SK-N-SH (cell line): ENCODE measurements around the gene GP1BA. TPM values are rescaled to one million over a fixed set of nuclear protein-coding genes. Genes with fewer than 3 reads are reported as not detected.

Experiments used
- CTCF ChIA-PET: fragments of 300-600, 350-600 bp; formaldehyde crosslinking; extraction: SDS; loops from one replicate; lab custom pipeline; 2021; lab: Yijun Ruan, JAX
- POLR2A ChIA-PET: fragments of 350-600 bp; sonication (Branson Sonifier 250); formaldehyde crosslinking; extraction: SDS; loops from one replicate; lab custom pipeline; 2020; ENCODE audit warnings: antibody characterized with exemption, inconsistent platforms; lab: Yijun Ruan, JAX
- DNase-seq: peaks from one replicate; pipeline ENCODE4 v3.0.0; 2012
- H2AFZ ChIP-seq: fragments of 200-600 bp; sonication (generic); 2 replicates; pipeline ENCODE4 v1.8.1; 2016; ENCODE audit warnings: antibody characterized with exemption, mild to moderate bottlenecking, low read depth
- H3F3A ChIP-seq: fragments of 200-600 bp; sonication (generic); replicated peaks from 2 replicates; pipeline ENCODE3; 2016; ENCODE audit warnings: antibody characterized with exemption, mild to moderate bottlenecking; ENCODE audit not compliant: insufficient read depth
- H3K27ac ChIP-seq, 2 experiments: fragments of 200-500 bp in 1 of 2; fragments of 200-600 bp in 1 of 2; sonication (Bioruptor generic) in 1 of 2; sonication (generic), shearing (Covaris generic) in 1 of 2; 2 replicates each; pipeline versions ENCODE4 v1.5.1 to v1.6.1; 2014 to 2016; ENCODE audit warnings: low read depth in 2 of 2, inconsistent platforms in 1 of 2, low read length in 1 of 2, mild to moderate bottlenecking in 1 of 2, mixed read lengths in 1 of 2
- H3K27me3 ChIP-seq: fragments of 200-600 bp; sonication (generic), shearing (Covaris generic); 2 replicates; pipeline ENCODE4 v1.6.1; 2016; ENCODE audit warnings: mixed run types; ENCODE audit not compliant: insufficient read depth
- H3K36me3 ChIP-seq, 2 experiments: fragments of 200-500 bp in 1 of 2; fragments of 200-600 bp in 1 of 2; sonication (Bioruptor generic) in 1 of 2; sonication (generic) in 1 of 2; replicated peaks in 1 of 2; 2 replicates each; pipeline versions ENCODE3 to v1.5.1; 2014 to 2016; ENCODE audit warnings: low read length in 1 of 2, mild to moderate bottlenecking in 1 of 2; ENCODE audit not compliant: insufficient read depth in 2 of 2, control insufficient read depth in 1 of 2
- H3K4me1 ChIP-seq, 2 experiments: fragments of 200-500 bp in 1 of 2; fragments of 200-600 bp in 1 of 2; sonication (Bioruptor generic) in 1 of 2; sonication (generic), shearing (Covaris generic) in 1 of 2; 2 replicates each; pipeline versions ENCODE4 v1.5.1 to v1.6.1; 2014 to 2016; ENCODE audit warnings: low read depth in 1 of 2, low read length in 1 of 2, mixed run types in 1 of 2; ENCODE audit not compliant: insufficient read depth in 2 of 2, control insufficient read depth in 1 of 2
- H3K4me2 ChIP-seq: fragments of 200-600 bp; sonication (generic), shearing (Covaris generic); 2 replicates; pipeline ENCODE4 v1.6.1; 2017; ENCODE audit warnings: mixed run types
- H3K4me3 ChIP-seq, 2 experiments: fragments of 200-500 bp in 1 of 2; fragments of 200-600 bp in 1 of 2; sonication (Bioruptor generic) in 1 of 2; sonication (generic), shearing (Covaris generic) in 1 of 2; 2 replicates each; pipeline versions ENCODE4 v1.5.1 to v1.8.1; 2014 to 2016; ENCODE audit warnings: low read depth in 2 of 2, inconsistent platforms in 1 of 2, low read length in 1 of 2, mild to moderate bottlenecking in 1 of 2, mixed read lengths in 1 of 2, moderate library complexity in 1 of 2
- H3K79me2 ChIP-seq: fragments of 200-600 bp; sonication (generic); 2 replicates; pipeline ENCODE4 v1.8.1; 2017; ENCODE audit warnings: mild to moderate bottlenecking; ENCODE audit not compliant: insufficient read depth
- H3K9ac ChIP-seq: fragments of 200-600 bp; sonication (generic); 2 replicates; pipeline ENCODE4 v1.6.1; 2017; ENCODE audit warnings: mixed run types
- H3K9me2 ChIP-seq: fragments of 200-600 bp; sonication (generic); 2 replicates; pipeline ENCODE4 v1.6.1; 2017; ENCODE audit warnings: mixed run types
- H3K9me3 ChIP-seq: fragments of 200-600 bp; sonication (generic); 2 replicates; pipeline ENCODE4 v1.6.1; 2017; ENCODE audit warnings: mixed run types, mild to moderate bottlenecking, moderate library complexity
- H4K20me1 ChIP-seq: fragments of 200-600 bp; sonication (generic); 2 replicates; pipeline ENCODE4 v1.6.1; 2017; ENCODE audit warnings: mild to moderate bottlenecking, mixed run types; ENCODE audit not compliant: insufficient read depth
- ELF1 ChIP-seq: IDR thresholded peaks from 2 replicates; pipeline ENCODE4 v1.4.0; 2012
- EP300 ChIP-seq, 2 experiments: IDR thresholded peaks; 2 replicates each; pipeline versions ENCODE4 v1.4.0 to v1.6.1; 2012; ENCODE audit warnings: borderline replicate concordance in 1 of 2, low read depth in 1 of 2, low read length in 1 of 2
- EZH2phosphoT487 ChIP-seq: fragments of 200-600 bp; sonication (generic); IDR thresholded peaks from 2 replicates; pipeline ENCODE4 v1.6.1; 2017; ENCODE audit warnings: low read depth, mixed run types, mild to moderate bottlenecking, antibody characterized with exemption, moderate library complexity, borderline replicate concordance
- FOSL2 ChIP-seq: IDR thresholded peaks from 2 replicates; pipeline ENCODE4 v1.4.0; 2012; ENCODE audit warnings: low read depth, mild to moderate bottlenecking, moderate library complexity, borderline replicate concordance
- FOXJ3 ChIP-seq: sonication (generic); formaldehyde crosslinking; IDR thresholded peaks from 2 replicates; pipeline ENCODE4 v1.5.1; 2020; ENCODE audit warnings: mild to moderate bottlenecking, missing genetic modification reagents
- GABPA ChIP-seq: IDR thresholded peaks from 2 replicates; pipeline ENCODE4 v1.4.0; 2012; ENCODE audit warnings: low read depth, mild to moderate bottlenecking
- JUND ChIP-seq: IDR thresholded peaks from 2 replicates; pipeline ENCODE4 v1.4.0; 2012
- MAX ChIP-seq: IDR thresholded peaks from 2 replicates; pipeline ENCODE4 v1.4.0; 2012; ENCODE audit warnings: low read depth
- MEF2A ChIP-seq: IDR thresholded peaks from 2 replicates; pipeline ENCODE4 v1.4.0; 2012; ENCODE audit warnings: low read depth, borderline replicate concordance
- NFIC ChIP-seq: IDR thresholded peaks from 2 replicates; pipeline ENCODE4 v1.4.0; 2012; ENCODE audit warnings: borderline replicate concordance
- PBX3 ChIP-seq: IDR thresholded peaks from 2 replicates; pipeline ENCODE4; 2012
- POLR2AphosphoS5 ChIP-seq: IDR thresholded peaks from 2 replicates; pipeline ENCODE4 v1.6.1; 2012; ENCODE audit warnings: low read depth, low read length
- RAD21 ChIP-seq: IDR thresholded peaks from 2 replicates; pipeline ENCODE4 v1.6.1; 2012; ENCODE audit warnings: mild to moderate bottlenecking, low read length
- RCOR1 ChIP-seq: fragments of 150-350 bp; IDR thresholded peaks from 2 replicates; pipeline ENCODE4 v1.6.1; 2017; ENCODE audit warnings: antibody characterized with exemption, low read length
- RFX5 ChIP-seq: IDR thresholded peaks from 2 replicates; pipeline ENCODE4 v1.6.1; 2012; ENCODE audit warnings: mild to moderate bottlenecking, improper control_type of control experiment, low read length
- USF1 ChIP-seq: IDR thresholded peaks from 2 replicates; pipeline ENCODE4 v1.4.0; 2012; ENCODE audit warnings: low read depth, borderline replicate concordance
- ZBTB33 ChIP-seq: IDR thresholded peaks from 2 replicates; pipeline ENCODE4 v1.4.0; 2012; ENCODE audit warnings: low read depth, borderline replicate concordance
- WGBS: methylation state at CpG from one replicate; pipeline ENCODE4 v1.1.6; 2017; ENCODE audit warnings: low lambda C conversion rate; 5-methylcytosine and 5-hydroxymethylcytosine counted together
- polyA plus RNA-seq, 3 experiments: library from polyadenylated mRNA; depleted of rRNA; stranded (reverse); fragments of >200 nt; gene quantifications; 2 replicates each; pipeline ENCODE4 v1.2.3, GENCODE V29; 2012

Gene GP1BA
- polyA plus RNA-seq, 1 of the 3 experiments (the other 2 are of a cell fraction), result not detected

- no peak overlapping the region for H2AFZ ChIP-seq
- peaks cover 13% of the 10 kb centered on the region for H3F3A ChIP-seq
- ChIA-PET CTCF (no interaction called here), POLR2A (no interaction called here)
- H3K9ac ChIP-seq, result no peak overlapping the region
- TF ChIP-seq ZBTB33 (no peak), POLR2AphosphoS5 (no peak), RAD21 (no peak), NFIC (no peak), MEF2A (no peak), EZH2phosphoT487 (no peak), RCOR1 (no peak), RFX5 (no peak), PBX3 (no peak)
- no peaks in the 10 kb centered on the region for H3K27me3 ChIP-seq
- H3K4me2 ChIP-seq, result no peak overlapping the region
- H3K9me2 ChIP-seq, result no peaks in the 10 kb centered on the region
- no peak for DNase-seq
- 66% methylated on average over 3 of the region's 3 CpGs for WGBS
- no peaks in the 10 kb centered on the region for H4K20me1 ChIP-seq
- no peaks in the 10 kb centered on the region for H3K9me3 ChIP-seq
- H3K4me3 ChIP-seq, result no peak overlapping the region
- H3K27ac ChIP-seq, result no peak overlapping the region
- H3K79me2 ChIP-seq, result no peaks in the 10 kb centered on the region
- peaks cover 0 to 12% of the 10 kb centered on the region in 2 experiments; a peak in 3 of 4 replicates for H3K4me1 ChIP-seq
- peaks cover 4 to 10% of the 10 kb centered on the region in 2 experiments for H3K36me3 ChIP-seq
Measured at GRCh38 chr17:4958102-4958501, 26.0 kb downstream of the GP1BA start.

GRCh38 chr17:4959261-4959965, 27.3 kb downstream of the GP1BA start:
- no peak overlapping the region for H3K27ac ChIP-seq
- H3K4me2 ChIP-seq, result no peak overlapping the region
- WGBS, result 96% methylated on average over 13 of the region's 18 CpGs
- no peak for DNase-seq
- H3K79me2 ChIP-seq, result peaks cover 5% of the 10 kb centered on the region; the same call in 1 of the 2 replicates
- no peaks in the 10 kb centered on the region for H3K4me1 ChIP-seq
- TF ChIP-seq PBX3 (no peak), GABPA (no peak), MAX (no peak), NFIC (no peak), ZBTB33 (no peak), JUND (no peak), ELF1 (no peak), FOSL2 (no peak), EP300 (IDR thresholded peaks at IDR 0.05; ENCODE audit: borderline replicate concordance in 1 of 2, low read depth in 1 of 2, low read length in 1 of 2) (no peak), RAD21 (no peak), FOXJ3 (CRISPR knock-in tag) (no peak), USF1 (no peak)
- TF ChIP-seq, all 33 proteins: peak for 0
- H3K36me3 ChIP-seq, result peaks cover 4 to 12% of the 10 kb centered on the region in 2 experiments
- no peaks in the 10 kb centered on the region for H4K20me1 ChIP-seq
- H3K9me2 ChIP-seq, result no peaks in the 10 kb centered on the region
- H3K4me3 ChIP-seq, result no peak overlapping the region
- H3F3A ChIP-seq, result peaks cover 10% of the 10 kb centered on the region
- ChIA-PET POLR2A (interaction anchor here (0.6 to 0.7 kb wide), 2 partner anchors 8 kb away, joined by 3 read pairs; partner anchors contain the start of gene SPAG7), CTCF (interaction anchor here (0.7 to 1.1 kb wide), 2 partner anchors 21 to 46 kb away, joined by 3 read pairs; no protein-coding TSS in a partner anchor)
- H3K9me3 ChIP-seq, result no peaks in the 10 kb centered on the region
- no peaks in the 10 kb centered on the region for H3K27me3 ChIP-seq
- no peak overlapping the region for H3K9ac ChIP-seq
- H2AFZ ChIP-seq, result no peak overlapping the region
